Vagina (tissue), 2 donors: Measurements from ENCODE around the gene IGSF1. TPM values are rescaled to one million over a fixed set of nuclear protein-coding genes. Genes with fewer than 3 reads are reported as not detected.

Experiments
- DNase-seq, 2 donors: peaks; one replicate each; pipeline ENCODE4 v3.0.0-alpha.2; 2017; ENCODE audit errors: extremely low spot score in 2 of 2
- H3K27ac ChIP-seq: fragments of 200-600 bp; sonication (generic); one replicate; pipeline ENCODE4 v1.5.1; 2019
- H3K27me3 ChIP-seq: fragments of 200-600 bp; sonication (generic); one replicate; pipeline ENCODE4 v1.5.1; 2019
- H3K36me3 ChIP-seq, 2 donors: fragments of 200-600 bp; sonication (generic); one replicate each; pipeline ENCODE4 v1.5.1; 2017 to 2019
- H3K4me1 ChIP-seq: fragments of 200-600 bp; sonication (generic); one replicate; pipeline ENCODE4 v1.5.1; 2019
- H3K4me3 ChIP-seq, 2 donors: fragments of 200-600 bp; sonication (generic); 1 replicate in 1 of 2; 2 replicates in 1 of 2; pipeline ENCODE4 v1.5.1; 2016 to 2019
- H3K9me3 ChIP-seq: fragments of 200-600 bp; sonication (generic); one replicate; pipeline ENCODE4 v1.5.1; 2019
- CTCF ChIP-seq, 3 experiments: fragments of 450-650 bp in 2 of 3; fragments of 200-600 bp in 1 of 3; sonication (generic) in 1 of 3; IDR thresholded peaks; one replicate each; pipeline ENCODE4 v1.5.1; 2017 to 2019; ENCODE audit warnings: antibody characterized with exemption in 3 of 3, mild to moderate bottlenecking in 2 of 3, moderate library complexity in 2 of 3
- POLR2A ChIP-seq, 2 donors: fragments of 450-650 bp; IDR thresholded peaks; one replicate each; pipeline ENCODE4 v1.6.1; 2017; ENCODE audit warnings: antibody characterized with exemption in 2 of 2, mild to moderate bottlenecking in 2 of 2, moderate library complexity in 2 of 2
- POLR2AphosphoS5 ChIP-seq, 2 donors: sonication (generic); formaldehyde crosslinking; IDR thresholded peaks; one replicate each; pipeline ENCODE4 v1.9.0; 2017; ENCODE audit warnings: antibody characterized with exemption in 2 of 2, mild to moderate bottlenecking in 2 of 2, low read depth in 1 of 2; ENCODE audit not compliant: insufficient read depth in 1 of 2
- intact Hi-C: fragments of 100-400 bp; cut with DNase I; formaldehyde crosslinking; loops from one replicate; pipeline ENCODE4 v1.15.1; 2023
- total RNA-seq: library from RNA; depleted of rRNA; stranded (reverse); fragments of >200 nt; gene quantifications from one replicate; pipeline ENCODE4 v1.2.3, GENCODE V29; 2016

Gene IGSF1
- total RNA-seq, 1 donor from 2014 or later: 1.2 TPM

GRCh38 chrX:131273011-131273410 is 16.1 kb downstream of the IGSF1 start:
- Histone ChIP-seq H3K4me1 (no peaks in the 10 kb centered on the region), H3K4me3 (no peak overlapping the region), H3K36me3 (no peaks in the 10 kb centered on the region), H3K27me3 (no peaks in the 10 kb centered on the region), H3K9me3 (no peaks in the 10 kb centered on the region), H3K27ac (no peak overlapping the region)
- TF ChIP-seq CTCF (IDR thresholded peaks at IDR 0.05) (no peak), POLR2AphosphoS5 (IDR thresholded peaks at IDR 0.05; ENCODE audit: insufficient read depth in 1 of 2, low read depth in 1 of 2) (no peak), POLR2A (IDR thresholded peaks at IDR 0.05) (no peak)
- no peak for DNase-seq
- intact Hi-C loops: no loop called here

GRCh38 chrX:131271826-131272225 is 17.3 kb downstream of the IGSF1 start:
- Histone ChIP-seq H3K4me3 (no peak overlapping the region), H3K9me3 (no peaks in the 10 kb centered on the region), H3K36me3 (no peaks in the 10 kb centered on the region), H3K4me1 (no peaks in the 10 kb centered on the region), H3K27me3 (no peaks in the 10 kb centered on the region), H3K27ac (no peak overlapping the region)
- TF ChIP-seq POLR2AphosphoS5 (IDR thresholded peaks at IDR 0.05; ENCODE audit: insufficient read depth in 1 of 2, low read depth in 1 of 2) (no peak), POLR2A (IDR thresholded peaks at IDR 0.05) (no peak), CTCF (IDR thresholded peaks at IDR 0.05) (no peak)
- intact Hi-C loops: no loop called here
- no peak for DNase-seq

DNA sequence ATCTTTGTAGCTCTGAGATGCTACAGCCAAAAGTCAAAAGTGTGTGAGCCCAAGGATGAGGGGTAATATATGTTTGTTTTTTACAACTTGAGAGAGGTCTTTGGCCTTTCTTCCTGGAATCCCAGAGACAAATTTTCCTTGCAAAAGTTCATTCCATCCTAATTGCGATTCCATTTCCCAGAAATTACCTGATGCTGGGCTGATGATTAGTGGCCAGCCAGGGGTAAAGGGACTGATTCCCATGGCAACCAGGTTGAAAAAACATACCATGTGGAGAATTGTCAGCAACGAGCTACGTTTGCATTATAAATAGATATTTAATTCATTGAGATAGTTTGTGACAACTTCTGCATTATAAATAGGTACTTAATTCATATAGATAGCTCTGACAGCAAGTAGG is 17.8 kb downstream of the IGSF1 start:
- Histone ChIP-seq H3K4me3 (no peak overlapping the region), H3K27ac (no peak overlapping the region), H3K36me3 (no peaks in the 10 kb centered on the region), H3K4me1 (no peaks in the 10 kb centered on the region), H3K27me3 (no peaks in the 10 kb centered on the region), H3K9me3 (no peaks in the 10 kb centered on the region)
- intact Hi-C loops: no loop called here
- TF ChIP-seq CTCF (IDR thresholded peaks at IDR 0.05) (no peak), POLR2AphosphoS5 (IDR thresholded peaks at IDR 0.05; ENCODE audit: insufficient read depth in 1 of 2, low read depth in 1 of 2) (no peak), POLR2A (IDR thresholded peaks at IDR 0.05) (no peak)
- DNase-seq: no peak

GRCh38 chrX:131270080-131270479 is 19.0 kb downstream of the IGSF1 start:
- no peak overlapping the region for H3K4me3 ChIP-seq
- H3K9me3 ChIP-seq: no peaks in the 10 kb centered on the region
- no peak for TF ChIP-seq POLR2AphosphoS5 (IDR thresholded peaks at IDR 0.05; ENCODE audit: insufficient read depth in 1 of 2, low read depth in 1 of 2)
- no peak for TF ChIP-seq CTCF (IDR thresholded peaks at IDR 0.05)
- TF ChIP-seq POLR2A (IDR thresholded peaks at IDR 0.05): no peak
- no peaks in the 10 kb centered on the region for H3K4me1 ChIP-seq
- no peaks in the 10 kb centered on the region for H3K27me3 ChIP-seq
- no peak for DNase-seq
- H3K36me3 ChIP-seq: no peaks in the 10 kb centered on the region
- intact Hi-C loops: no loop called here
- H3K27ac ChIP-seq: no peak overlapping the region

- H3K27ac ChIP-seq: no peak overlapping the region
- no peak overlapping the region for H3K4me3 ChIP-seq
- no peaks in the 10 kb centered on the region for H3K36me3 ChIP-seq
- H3K27me3 ChIP-seq: no peaks in the 10 kb centered on the region
- TF ChIP-seq POLR2AphosphoS5 (IDR thresholded peaks at IDR 0.05; ENCODE audit: insufficient read depth in 1 of 2, low read depth in 1 of 2) (no peak), POLR2A (IDR thresholded peaks at IDR 0.05) (no peak), CTCF (IDR thresholded peaks at IDR 0.05) (no peak)
- intact Hi-C loops: no loop called here
- no peaks in the 10 kb centered on the region for H3K4me1 ChIP-seq
- H3K9me3 ChIP-seq: no peaks in the 10 kb centered on the region
- DNase-seq: no peak
These were observed 24.4 kb downstream of the IGSF1 start for GRCh38 chrX:131264665-131265064.
